Dedifferentiated amniotic fluid mesenchymal stem cell (primary cell): ENCODE results near the gene DDX42.

Source experiments
- DNase-seq: peaks from one replicate; pipeline ENCODE4 v3.0.0-alpha.2; 2016; ENCODE audit errors: extremely low spot score

The DDX42 gene, protein sequence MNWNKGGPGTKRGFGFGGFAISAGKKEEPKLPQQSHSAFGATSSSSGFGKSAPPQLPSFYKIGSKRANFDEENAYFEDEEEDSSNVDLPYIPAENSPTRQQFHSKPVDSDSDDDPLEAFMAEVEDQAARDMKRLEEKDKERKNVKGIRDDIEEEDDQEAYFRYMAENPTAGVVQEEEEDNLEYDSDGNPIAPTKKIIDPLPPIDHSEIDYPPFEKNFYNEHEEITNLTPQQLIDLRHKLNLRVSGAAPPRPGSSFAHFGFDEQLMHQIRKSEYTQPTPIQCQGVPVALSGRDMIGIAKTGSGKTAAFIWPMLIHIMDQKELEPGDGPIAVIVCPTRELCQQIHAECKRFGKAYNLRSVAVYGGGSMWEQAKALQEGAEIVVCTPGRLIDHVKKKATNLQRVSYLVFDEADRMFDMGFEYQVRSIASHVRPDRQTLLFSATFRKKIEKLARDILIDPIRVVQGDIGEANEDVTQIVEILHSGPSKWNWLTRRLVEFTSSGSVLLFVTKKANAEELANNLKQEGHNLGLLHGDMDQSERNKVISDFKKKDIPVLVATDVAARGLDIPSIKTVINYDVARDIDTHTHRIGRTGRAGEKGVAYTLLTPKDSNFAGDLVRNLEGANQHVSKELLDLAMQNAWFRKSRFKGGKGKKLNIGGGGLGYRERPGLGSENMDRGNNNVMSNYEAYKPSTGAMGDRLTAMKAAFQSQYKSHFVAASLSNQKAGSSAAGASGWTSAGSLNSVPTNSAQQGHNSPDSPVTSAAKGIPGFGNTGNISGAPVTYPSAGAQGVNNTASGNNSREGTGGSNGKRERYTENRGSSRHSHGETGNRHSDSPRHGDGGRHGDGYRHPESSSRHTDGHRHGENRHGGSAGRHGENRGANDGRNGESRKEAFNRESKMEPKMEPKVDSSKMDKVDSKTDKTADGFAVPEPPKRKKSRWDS

DNA sequence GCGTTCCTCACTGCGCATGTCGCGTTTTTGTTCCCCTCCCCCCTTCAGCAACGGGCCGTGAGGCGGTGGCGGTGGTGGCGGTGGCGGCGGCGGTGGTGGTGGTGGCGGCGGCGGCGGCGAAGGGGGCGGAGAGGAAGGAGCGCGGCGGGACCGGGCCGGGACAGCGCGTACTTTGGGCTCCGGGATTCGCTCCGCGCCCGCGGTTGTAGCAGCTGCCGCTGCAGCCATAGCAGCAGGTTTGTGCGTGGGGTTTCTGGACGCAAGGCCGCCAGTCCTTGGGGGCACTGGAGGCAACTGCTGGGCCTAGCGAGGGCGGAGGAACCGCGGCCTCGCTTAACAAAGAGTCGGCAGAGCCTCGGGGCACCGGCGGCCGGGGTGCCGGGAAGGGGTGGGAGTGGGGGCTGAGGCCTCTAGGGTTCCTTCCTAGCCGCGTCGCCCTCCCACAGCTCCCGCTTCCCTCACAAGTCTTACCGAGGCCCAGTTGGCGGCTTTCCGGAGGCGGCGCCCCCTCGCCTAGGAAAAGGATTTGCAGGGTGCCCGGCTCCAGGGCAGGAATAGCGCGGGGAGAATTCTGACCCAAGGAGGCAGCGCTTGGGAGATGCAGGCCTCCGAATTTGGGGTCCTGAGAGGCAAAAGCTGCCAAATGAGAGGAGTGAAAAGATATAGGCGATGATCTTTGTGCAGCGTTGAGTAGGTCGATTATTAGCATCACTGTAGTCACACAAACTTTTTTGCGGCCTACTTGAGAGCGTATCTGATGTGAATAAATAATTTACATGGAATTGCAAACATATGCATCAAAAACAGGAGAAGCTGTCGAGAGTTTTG, at the start of gene DDX42:
TSS of gene DDX42 (plus strand) at position 30 of the 828 bp plus-strand sequence. CDS start 12,880 bp downstream, outside the sequence.
- peak; percentile 29 for DNase-seq

DNA sequence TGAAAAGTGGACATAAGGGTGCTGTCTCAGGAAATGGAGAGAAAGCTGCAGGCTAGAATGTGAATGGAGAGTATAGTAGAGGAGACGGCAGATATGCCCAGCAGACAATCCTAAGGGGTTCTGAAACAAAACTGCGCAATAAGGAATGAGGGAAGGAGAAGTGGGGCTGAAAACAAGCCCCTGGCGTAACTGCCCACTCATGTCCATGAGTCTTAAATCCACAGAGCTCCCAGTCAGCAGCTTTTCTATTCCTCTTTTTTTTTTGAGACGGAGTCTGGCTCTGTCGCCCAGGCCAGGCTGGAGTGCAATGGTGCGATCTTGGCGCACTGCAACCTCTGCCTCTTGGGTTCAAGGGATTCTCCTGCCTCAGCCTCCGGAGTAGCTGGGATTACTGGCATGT, 38.3 kb upstream of the DDX42 start:
- no peak for DNase-seq

DNA sequence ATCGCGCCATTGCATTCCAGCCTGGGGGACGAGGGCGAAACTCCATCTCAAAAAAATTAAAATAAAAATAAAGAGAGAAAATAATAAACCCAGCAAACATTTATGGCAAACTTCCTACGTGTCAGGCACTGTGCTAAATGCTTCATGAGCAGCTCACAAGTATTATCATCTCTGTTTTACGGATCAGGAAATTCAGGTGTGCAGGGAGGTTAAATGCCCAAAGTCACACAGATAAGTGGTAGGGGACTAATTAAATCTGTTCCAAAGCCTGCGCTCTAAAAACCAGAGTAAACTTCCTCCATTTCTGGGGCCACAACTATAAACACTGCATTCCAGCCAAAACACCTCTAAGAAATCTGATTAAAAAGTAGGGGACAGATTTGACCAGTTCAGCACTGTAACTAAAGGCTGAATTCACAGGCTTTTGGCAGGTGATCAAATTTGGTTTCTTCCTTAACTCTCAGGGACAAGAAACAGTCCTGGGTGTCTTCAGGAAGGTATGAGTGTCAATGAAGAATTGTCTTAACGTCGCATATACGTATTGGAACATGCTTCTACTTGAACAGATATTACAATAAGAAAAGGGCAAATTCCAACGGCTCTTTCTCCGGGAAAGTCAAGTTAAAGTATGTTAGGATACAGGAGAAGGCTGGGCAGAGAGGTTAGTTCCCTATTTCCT, 33.4 kb upstream of the DDX42 start:
- DNase-seq = no peak

DNA sequence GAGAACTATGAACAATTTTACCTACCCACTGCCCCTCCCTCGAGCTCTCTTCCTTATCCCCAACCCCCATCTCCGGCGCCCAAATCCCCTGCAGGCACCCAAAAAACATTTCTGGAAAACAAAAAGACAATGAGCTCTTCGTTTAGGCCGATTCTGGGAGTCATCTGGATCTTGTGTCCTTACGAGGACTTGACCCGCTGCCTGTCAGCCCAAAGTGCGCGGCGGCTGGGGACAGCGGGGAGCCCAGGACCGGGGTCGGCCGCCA, 32.9 kb upstream of the DDX42 start:
- no peak for DNase-seq

DNA sequence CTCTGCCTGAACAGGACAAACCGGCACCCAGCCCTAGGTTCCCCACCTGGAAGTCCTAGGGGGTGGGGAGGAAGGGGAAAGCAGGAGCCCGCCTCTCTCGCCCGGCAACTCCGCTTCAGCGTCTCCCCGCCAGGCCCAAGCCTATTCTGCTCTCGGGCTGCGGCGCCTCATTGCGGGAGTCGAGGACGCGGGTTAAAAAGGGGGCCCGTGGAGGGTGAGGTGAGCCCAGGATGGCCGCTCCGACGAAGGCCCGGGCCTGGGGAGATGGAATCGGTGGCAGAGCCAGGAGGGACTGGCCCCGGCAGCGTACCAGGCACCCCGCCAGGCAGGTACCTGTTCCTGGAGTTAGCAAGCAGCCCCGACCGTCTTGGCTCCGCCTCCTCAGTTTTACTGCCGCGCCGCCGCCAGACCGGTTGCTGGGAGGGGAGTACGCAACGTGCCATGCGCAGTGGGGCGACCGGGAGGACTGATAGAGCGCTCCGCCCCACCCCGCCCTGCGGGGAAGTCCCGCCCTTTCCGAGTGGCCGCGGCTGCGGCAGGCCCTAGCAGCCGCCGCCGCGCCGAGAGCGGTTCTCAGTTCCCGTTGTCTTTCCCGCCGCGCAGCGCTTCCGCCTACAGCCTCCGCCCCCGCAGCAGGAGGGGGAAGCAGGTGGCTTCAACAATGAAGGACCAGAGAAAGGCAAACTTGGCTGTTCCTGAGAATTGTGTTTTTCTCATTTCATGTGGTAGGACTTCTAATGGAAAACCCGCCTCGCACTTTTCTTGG, 32.4 kb upstream of the DDX42 start, which contains the start of gene STRADA:
TSS of gene STRADA (minus strand) at position 392 of the 766 bp plus-strand sequence. CDS start 13,430 bp downstream, outside the sequence.
- peak; percentile 92 for DNase-seq

DNA sequence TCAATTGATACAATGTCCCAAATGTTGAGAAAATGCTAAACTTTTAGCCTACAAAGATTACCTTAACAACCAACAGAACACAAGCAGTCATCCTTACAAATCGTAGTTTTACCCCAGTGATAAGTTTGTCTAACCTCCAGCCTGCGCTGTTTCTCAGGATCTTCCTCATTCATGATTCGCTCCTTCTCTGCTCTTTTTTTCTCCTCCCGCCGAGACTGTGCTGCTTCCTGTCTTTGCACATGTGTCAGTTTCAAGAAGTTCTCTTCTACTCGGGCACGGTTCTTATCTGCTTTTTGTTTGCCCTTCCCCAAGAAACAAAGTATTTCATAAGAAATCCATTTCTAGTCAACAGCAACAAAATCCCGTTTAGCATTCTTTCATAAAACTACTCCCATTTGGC, 22.2 kb upstream of the DDX42 start:
- no peak for DNase-seq

DNA sequence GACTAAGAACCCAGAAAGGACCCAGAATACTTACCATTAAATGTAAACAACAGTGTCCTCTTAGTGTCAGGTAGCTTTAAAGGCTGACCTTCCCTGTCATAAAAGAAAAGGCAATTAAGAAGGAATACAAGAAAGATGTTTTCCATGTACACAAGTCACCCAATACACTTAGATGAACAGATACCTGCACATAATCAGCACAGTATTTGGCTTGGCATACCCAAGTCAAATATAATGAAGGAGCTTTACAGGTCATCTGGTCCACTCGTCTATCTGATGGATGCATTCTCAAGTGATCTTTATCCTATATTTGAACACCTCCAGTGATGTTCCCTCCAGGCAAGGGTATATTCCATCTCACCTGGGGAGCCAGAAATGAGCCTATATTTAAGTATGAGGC, 21.3 kb upstream of the DDX42 start:
- no peak for DNase-seq

DNA sequence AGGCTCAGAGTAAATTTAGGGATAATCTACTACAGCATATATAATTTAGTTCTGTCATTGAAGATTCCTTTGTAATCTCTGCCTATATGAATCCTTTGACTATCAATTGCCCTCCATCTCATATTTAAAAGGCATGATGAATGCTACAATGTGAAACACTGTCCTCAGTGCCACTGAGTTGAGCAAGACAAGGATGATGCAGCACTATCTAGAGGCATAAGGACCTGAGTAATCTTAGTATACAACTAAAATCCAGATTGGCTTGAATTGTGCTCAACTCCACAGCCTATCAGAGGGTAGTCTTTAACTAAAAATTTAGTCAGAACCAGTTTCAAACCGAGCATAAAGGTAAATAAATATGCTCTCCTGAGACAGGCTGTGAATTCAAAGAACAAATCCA, 20.8 kb upstream of the DDX42 start:
- no peak for DNase-seq

DNA sequence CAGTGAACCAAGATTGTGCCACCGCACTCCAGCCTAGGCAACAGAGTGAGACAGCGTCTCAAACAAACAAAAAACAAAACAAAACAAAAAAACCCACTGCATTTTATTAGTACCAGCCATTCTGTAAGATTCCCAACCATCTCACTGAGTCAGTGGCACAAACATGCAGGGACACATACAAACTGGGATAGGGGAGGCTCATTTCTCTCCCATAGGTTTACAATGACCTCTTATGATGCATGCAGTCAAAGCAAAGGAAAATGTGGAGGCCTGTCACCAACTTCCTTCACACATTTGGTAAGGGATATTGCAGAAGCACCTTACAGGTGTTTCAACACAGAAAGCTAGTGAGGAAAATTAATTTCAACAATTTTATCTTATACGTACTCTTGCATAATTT, 19.9 kb upstream of the DDX42 start:
- no peak for DNase-seq

DNA sequence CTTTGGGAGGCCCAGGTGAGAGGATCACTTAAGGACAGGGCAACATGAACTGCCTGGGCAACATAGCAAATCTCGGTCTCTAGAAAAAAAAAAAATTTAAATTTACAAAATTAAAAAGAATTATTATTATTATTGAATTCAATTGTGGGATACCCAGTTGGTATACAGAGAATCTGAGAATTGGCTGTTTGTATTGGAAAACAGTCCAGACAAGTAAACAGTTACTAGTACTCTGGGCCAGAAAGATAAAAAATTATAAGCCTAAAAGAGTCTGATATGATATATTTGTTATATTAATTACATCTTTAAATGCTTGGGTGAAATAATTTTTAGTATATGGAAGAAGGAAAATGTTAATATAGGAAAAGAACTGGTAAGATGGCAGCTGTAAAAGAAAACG, 15.5 kb upstream of the DDX42 start:
- DNase-seq = no peak

DNA sequence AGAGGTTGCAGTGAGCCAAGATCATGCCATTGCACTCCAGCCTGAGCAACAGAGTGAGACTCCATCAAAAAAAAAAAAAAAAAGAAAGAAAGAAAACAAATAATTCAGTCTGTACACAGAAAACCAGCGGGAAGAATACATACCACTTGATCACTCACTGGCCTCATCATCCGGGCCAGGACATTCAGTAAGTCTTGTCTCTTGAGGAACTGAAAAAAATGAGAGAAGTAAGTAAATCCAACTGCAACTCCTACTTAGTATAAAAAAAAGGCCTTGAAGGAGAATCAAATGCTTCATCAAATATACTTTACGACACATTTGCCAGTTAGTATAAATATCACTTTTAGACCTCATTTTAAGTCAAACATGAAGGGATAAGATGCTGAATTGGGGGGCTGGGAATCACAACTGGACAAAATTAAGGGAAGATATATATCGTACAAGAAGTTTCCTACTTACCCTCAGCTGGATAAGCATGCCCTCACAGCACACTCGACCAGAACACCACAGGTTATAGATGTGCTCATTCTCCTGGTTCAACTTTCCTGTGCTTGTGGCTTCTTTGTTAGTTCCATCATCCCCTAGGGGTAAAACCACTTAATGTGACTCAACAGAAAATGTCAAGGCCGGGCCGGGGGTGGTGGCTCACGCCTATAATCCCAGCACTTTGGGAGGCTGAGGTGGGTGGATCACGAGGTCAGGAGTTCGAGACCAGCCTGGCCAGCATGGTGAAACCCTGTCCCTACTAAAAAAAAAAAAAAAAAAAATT, 13.0 kb upstream of the DDX42 start:
- no peak for DNase-seq

DNA sequence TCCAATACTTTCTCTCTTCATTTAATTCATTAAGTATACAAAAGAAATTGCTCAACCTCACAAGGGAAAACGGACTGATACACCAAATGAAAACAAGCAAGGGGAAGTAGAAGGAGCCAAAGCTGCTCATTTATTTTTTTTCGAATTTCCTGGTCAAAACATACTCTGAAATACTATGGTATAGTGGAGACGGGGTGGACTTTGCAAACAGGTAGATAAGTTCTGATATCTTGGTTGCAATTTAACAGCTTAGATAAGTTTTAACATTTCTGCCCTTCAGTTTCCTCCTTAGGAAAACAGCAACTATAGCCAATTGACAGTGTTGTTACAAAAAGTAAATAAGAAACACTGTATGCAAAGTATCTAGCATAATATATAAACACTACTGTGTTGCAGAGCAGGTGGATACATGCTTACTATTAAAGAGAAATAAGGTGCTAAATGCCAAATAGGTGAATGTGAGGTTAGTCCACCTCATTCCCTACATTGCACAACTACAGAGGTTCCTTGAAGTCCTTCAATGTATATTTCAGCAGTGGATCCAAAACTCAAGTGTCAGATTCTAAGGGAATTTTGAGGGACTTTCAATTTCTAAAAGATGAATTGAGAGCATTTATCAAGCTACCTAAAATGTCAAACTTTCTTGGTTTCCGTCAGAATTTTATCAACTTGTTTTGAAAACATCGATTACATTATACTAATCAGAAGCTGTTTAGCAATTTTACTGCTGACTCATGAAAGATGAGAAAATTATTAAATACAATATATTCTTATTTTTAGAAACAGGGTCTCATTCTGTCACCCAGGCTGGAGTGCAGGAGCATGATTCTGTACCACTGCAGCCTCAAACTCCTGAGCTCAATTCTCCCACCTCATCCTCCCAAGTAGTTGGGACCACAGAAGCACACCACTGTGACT, 11.6 kb upstream of the DDX42 start:
- DNase-seq = no peak

DNA sequence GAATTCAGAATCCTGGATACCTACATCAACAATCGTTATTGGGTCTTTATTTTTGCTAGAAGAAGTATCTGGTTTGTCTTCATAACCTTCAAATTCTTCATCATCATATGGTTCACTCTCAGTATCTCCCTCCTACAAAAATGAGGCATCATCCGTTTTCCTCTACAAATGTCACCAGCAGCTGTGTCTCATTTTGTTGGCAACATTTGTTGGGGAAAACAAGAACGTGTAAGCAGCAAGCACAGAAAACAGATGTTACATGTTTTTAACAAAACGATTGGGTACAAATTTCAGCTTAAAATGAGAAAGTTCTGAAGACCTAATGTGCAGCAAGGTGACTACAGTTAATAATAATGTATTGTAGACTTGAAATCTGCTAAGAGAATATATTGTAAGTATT, 9.3 kb upstream of the DDX42 start:
- no peak for DNase-seq

DNA sequence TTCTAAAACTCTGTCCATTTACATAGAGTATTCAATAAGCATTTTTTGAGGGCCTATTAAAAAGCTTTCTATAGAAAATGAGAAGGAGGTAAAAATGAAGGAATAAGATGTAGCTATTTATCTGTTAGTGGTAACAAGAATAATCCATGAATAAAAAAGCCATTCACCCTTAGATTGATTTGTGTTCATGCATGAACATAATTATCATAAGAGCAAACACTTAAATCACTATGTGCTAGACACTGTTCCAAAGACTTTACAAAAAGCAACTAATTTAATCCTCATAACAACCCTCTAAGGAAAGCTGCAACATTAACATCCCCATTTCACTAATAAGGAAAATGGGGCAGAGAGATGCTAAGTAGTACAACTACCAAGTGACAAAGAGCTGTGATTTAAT, 7.2 kb upstream of the DDX42 start:
- DNase-seq = no peak

DNA sequence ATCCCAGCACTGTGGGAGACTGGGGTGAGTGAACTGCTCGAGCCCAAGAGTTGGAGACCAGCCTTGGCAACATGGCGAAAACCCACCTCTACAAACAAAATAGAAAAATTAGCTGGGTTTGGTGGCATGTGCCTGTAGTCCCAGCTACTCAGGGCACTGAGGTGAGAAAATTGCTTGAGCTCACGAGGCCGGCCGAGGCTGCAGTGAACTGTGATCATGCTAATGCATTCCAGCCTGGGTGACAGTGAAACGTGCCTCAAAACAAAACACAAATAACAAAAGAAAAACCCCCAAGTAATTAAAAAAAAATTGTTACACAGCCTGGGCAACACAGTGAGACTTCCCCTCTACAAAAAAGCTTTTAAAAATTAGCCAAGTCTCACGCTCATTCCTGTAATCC, 5.5 kb upstream of the DDX42 start:
- no peak for DNase-seq

DNA sequence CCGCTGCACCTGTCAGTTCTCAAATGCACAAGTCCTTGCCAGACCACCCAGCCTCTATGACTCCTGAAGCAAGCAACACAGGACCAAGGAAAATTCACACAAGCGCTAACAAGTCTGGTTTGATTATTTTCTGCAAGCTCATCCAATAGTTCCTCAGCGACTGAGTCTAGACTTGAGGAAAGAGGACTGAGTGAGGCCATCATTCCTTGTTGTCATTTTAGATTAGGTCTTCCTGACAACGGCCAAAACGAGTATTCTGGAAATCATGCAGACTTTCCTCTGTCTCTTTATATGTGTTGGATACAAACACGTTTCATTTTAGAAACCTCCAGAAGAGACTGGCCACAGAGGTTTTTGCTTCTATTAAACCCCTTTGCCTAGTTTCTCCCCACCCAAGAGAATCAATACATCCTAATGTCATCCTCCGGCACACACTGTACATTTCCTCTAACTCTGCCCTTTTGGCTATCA, 1.1 kb upstream of the DDX42 start:
- DNase-seq = peak; percentile 29

DNA sequence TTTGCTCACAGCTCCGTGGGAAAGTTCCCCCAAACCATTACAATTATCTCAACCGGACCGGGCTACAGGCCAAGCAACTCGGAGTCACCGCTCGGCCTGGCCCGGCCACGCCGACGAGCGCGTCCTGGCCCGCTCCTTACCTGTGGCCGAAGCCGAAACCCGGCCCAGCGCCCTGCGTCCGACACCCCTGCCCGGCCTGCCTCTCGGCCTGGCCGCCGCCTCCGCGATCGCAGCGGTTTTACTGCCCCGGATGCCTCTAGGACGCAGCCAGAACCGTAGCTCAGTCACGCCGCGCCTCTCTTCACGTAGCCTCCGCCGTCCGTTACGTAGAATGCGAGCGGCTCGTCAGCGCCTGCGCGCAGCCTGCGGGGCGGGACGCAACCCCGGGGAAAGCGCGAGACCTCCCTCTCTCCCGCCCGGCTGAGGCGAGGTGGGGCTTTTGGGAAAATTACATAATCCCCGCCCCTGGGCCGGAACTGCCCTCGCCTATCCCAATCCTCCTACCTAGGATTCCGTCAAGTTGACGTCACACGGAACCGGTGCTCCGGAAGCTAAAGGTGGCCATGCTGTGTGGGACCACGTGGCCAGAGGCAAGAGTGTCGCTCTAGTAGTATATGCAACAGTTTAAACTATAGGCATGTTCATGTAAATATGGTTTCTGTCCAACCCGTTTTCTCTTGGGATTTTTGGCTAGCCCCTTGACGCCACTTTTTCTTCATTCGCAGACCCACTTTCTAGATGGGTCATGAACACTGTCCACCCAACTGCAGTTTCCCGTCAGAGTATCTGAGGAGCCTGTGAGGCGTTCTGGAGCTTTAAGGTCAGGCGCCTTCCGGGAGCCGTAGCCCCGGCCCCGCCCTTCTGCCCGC, 464 bp upstream of the DDX42 start, which contains the start of gene CCDC47:
TSS of gene CCDC47 (minus strand) at position 326 of the 869 bp plus-strand sequence. CDS start 7,422 bp downstream, outside the sequence.
- peak; percentile 99 for DNase-seq

DNA sequence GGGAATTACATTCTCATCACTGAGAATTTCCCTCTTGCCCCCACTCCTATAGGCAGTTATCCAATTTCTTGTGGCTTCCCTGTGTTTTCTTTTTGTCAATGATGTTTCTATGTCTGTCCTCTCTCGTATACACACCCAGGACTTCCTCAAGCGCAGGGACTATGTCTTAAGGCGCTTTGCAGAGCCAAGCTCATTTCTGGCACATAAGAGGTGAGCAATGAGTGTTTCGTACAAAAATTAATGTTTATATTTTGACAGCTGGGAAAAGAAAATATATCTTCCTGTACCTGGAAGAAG, 947 bp downstream of the DDX42 start:
- no peak for DNase-seq
